Small intestine (tissue), 7 donors: ENCODE results near the gene NDEL1. TPM values are rescaled to one million over a fixed set of nuclear protein-coding genes. Genes with fewer than 3 reads are reported as not detected.

Experiments
- DNase-seq, 2 donors: peaks; one replicate each; pipeline versions ENCODE4 v3.0.0 to v3.0.0-alpha.2; 2013
- FAIRE-seq: peaks from 2 replicates; lab custom pipeline; 2012; peaks lifted over from hg19 to GRCh38; lab: Jason Lieb, UNC
- H3K27ac ChIP-seq, 3 donors: one replicate each; pipeline ENCODE4 v1.5.1; 2013; ENCODE audit warnings: low read length in 2 of 3, mild to moderate bottlenecking in 2 of 3, control low read depth in 1 of 3, inconsistent platforms in 1 of 3, low read depth in 1 of 3, moderate library complexity in 1 of 3
- H3K27me3 ChIP-seq, 3 donors: one replicate each; pipeline ENCODE4 v1.6.1; 2013; ENCODE audit warnings: low read length in 3 of 3, inconsistent platforms in 1 of 3; ENCODE audit not compliant: control insufficient read depth in 3 of 3, insufficient read depth in 3 of 3
- H3K36me3 ChIP-seq, 3 donors: one replicate each; pipeline ENCODE4 v1.6.1; 2013; ENCODE audit warnings: low read length in 3 of 3, inconsistent platforms in 1 of 3, low read depth in 1 of 3, mild to moderate bottlenecking in 1 of 3, moderate library complexity in 1 of 3; ENCODE audit not compliant: control insufficient read depth in 3 of 3, insufficient read depth in 2 of 3
- H3K4me1 ChIP-seq, 3 donors: one replicate each; pipeline ENCODE4 v1.6.1; 2013; ENCODE audit warnings: low read length in 2 of 3, inconsistent platforms in 1 of 3, low read depth in 1 of 3, mild to moderate bottlenecking in 1 of 3, moderate library complexity in 1 of 3; ENCODE audit not compliant: control insufficient read depth in 3 of 3, insufficient read depth in 2 of 3
- H3K4me3 ChIP-seq, 3 donors: one replicate each; pipeline ENCODE4 v1.5.1; 2013; ENCODE audit warnings: low read length in 3 of 3, control low read depth in 1 of 3, inconsistent platforms in 1 of 3, low read depth in 1 of 3, mild to moderate bottlenecking in 1 of 3, moderate library complexity in 1 of 3
- H3K9me3 ChIP-seq, 2 donors: one replicate each; pipeline ENCODE4 v1.6.1; 2013; ENCODE audit warnings: low read depth in 1 of 2, low read length in 1 of 2; ENCODE audit not compliant: control insufficient read depth in 2 of 2, insufficient read depth in 1 of 2
- WGBS, 3 donors: extraction: QIAGEN DNeasy Blood & Tissue Kit; methylation state at CpG; one replicate each; pipeline ENCODE4 v1.1.7; 2013; 5-methylcytosine and 5-hydroxymethylcytosine counted together
- polyA plus RNA-seq, 4 donors: library from polyadenylated mRNA; stranded (reverse) in 3 of 4; unstranded in 1 of 4; fragments of 200-250 nt in 3 of 4; fragments of 120-200 nt in 1 of 4; gene quantifications; one replicate each; pipeline versions ENCODE4 v1.2.1 to v1.2.3, GENCODE V29; 2013
- donor health status: healthy with polysubstance abuse.
- donor health status: control.
- donor health status: control.
- donor health status: Bipolar disorder and iron deficiency.
- donor health status: healthy.

Gene NDEL1
- polyA plus RNA-seq, 4 donors: 24.7 to 33.0 (median 29.9) TPM

DNA sequence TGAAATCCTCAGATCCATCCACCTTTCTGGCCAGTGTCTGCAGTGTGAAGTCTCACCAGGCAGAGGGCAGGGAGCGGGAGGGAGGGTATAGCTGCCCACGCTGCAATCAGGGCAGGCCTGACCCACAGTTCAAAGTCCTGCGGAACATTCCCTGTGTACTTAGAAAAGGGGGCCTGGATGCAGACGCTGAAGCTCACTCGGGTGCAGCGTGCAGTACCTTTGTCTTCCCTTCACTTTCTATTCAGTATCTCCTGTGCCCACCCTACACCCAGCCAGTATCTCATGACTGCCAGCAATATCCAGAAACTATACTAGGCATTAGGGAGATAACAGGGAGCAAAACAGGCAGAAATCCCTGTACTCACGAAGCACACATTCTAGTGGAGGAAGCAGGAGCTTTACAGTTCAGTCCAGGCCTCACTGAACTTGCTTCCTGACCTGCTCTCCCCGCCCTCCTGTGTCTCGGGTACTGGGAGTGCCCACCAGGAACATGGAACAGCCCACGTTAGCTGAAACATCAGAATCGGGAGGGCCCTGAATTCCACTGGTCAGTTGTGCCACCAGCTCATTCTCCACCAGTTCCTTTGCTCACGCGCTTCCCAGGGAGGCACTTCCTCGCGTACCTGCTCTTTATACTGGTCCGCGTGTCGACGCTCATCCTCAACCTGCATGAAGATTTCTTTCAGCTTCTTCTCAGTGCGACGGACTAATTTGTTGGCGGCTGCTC lies 42.2 kb downstream of the NDEL1 start:
- H3K36me3 ChIP-seq: peaks cover 7 to 89% (median 10%) of the 10 kb centered on the region in 3 donors
- peaks cover 0 to 12% (median 0%) of the 10 kb centered on the region in 3 donors for H3K4me1 ChIP-seq
- no peaks in the 10 kb centered on the region for H3K9me3 ChIP-seq
- no peak for FAIRE-seq
- H3K27ac ChIP-seq: peak overlapping the region in 1 of 3 donors; percentile 53
- H3K4me3 ChIP-seq: no peak overlapping the region
- H3K27me3 ChIP-seq: no peaks in the 10 kb centered on the region
- 71 to 84% (median 83%) methylated on average over 22 of the region's 22 CpGs for WGBS, 3 donors
- DNase-seq: peak; percentile 25 to 72

DNA sequence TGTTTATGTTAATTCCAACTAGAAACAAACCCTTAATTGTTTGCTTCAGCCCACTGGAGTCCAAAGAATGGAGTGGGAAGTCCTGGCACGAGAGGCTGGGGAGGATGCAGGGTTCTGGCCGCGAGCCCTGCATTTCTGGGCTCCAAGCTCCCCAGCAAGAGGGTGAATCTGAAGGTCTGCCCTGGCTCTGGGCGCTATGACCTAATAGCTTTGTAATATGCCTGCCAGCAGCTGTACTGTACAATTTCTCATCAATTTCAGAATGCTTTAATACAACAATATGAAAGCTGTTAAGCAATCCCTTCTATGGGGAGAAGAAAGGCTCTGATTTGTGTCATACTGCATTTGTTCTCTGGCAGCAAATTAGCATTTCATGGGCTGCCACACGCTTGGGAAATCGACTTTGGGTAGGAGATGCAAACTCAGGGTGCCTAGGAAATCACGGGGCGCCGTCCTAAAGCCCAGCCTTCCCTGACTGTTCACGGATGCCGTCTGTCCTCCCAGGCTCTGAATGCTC lies 43.8 kb downstream of the NDEL1 start:
- Histone ChIP-seq H3K36me3 (peaks cover 3 to 81% (median 8%) of the 10 kb centered on the region in 3 donors), H3K27ac (no peak overlapping the region), H3K9me3 (no peaks in the 10 kb centered on the region), H3K4me1 (peaks cover 0 to 12% (median 0%) of the 10 kb centered on the region in 3 donors), H3K4me3 (no peak overlapping the region), H3K27me3 (no peaks in the 10 kb centered on the region)
- FAIRE-seq (no peak), DNase-seq (no peak)
- WGBS, 3 donors: 76 to 87% (median 84%) methylated on average over 11 of the region's 11 CpGs

DNA sequence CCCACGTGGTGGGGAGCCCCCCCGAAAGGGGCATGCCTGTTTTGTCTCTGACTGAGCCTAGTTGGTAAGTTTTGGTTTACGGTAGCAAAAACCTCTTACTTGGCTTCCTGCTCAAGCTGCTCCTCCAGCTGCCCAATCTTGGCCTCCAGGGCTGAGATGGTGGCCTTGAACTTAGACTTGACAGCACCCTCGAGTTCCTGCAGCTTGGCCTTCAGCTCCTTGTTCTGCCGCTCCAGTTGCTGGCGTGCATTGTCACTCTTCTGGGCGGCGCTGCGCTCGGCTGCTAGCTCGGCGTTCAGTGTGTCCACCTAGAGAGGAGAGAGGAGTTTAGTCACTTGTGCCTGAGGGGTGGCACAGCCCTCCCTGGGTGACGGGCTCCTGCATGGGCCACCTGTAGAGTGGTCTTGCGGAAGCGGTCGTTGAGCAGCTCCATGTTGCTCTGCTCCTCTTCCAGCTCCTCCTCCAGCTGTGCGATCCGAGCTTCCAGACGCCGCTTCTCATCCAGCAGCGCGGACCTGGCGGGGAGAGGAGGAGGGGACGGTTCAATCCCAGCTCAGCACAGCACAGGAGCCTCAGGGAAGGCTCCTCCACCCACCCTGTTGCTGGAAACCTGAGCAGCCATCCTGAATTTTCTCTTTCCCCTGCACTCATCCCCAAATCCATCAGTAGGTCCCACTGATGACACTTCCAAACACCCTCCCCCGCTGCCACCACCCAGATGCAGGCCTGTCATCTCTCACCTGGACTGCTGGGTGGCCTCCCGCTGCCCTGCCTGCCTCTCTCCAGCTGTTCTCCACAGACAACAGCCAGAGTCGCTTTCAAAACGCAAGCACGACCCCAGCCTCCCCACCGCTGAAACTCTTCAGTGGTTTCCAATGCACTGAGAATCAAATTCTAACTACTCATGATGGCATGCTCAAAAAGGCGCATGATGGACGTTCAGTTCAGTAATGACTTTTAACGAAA lies 44.6 kb downstream of the NDEL1 start:
- WGBS, 3 donors: 83 to 92% (median 92%) methylated on average over 28 to 33 of the region's 33 CpGs
- FAIRE-seq (no peak), DNase-seq (no peak)
- no peaks in the 10 kb centered on the region for H3K27me3 ChIP-seq
- H3K4me3 ChIP-seq: no peak overlapping the region
- no peaks in the 10 kb centered on the region for H3K9me3 ChIP-seq
- no peak overlapping the region for H3K27ac ChIP-seq
- peaks cover 0 to 12% (median 0%) of the 10 kb centered on the region in 3 donors for H3K4me1 ChIP-seq
- H3K36me3 ChIP-seq: peaks cover 2 to 74% (median 3%) of the 10 kb centered on the region in 3 donors

DNA sequence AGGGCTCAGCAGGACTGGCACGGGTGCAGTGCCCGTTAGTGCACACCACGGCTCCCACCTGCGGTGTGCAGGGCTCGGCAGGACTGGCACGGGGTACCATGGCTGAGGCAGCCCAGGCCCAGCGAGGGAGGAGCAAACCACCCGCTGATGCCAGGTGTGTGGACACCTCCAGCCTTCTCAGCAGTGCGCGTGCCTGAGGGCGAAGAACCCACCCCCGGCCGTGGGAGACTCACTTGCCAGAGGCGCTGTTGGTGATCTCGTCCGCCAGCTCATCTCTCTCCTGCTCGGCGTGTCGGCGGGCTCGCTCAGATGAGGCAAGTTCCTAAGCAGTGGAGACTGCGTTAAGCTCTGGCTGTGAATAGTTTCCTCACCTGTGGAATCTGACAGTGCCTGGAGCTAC lies 45.4 kb downstream of the NDEL1 start:
- H3K4me1 ChIP-seq: peaks cover 0 to 12% (median 0%) of the 10 kb centered on the region in 3 donors
- FAIRE-seq: no peak
- peaks cover 0 to 66% (median 3%) of the 10 kb centered on the region in 3 donors for H3K36me3 ChIP-seq
- no peaks in the 10 kb centered on the region for H3K27me3 ChIP-seq
- no peak overlapping the region for H3K27ac ChIP-seq
- WGBS, 3 donors: 95 to 99% (median 98%) methylated on average over 18 to 22 of the region's 22 CpGs
- no peak for DNase-seq
- H3K9me3 ChIP-seq: no peaks in the 10 kb centered on the region
- H3K4me3 ChIP-seq: no peak overlapping the region

DNA sequence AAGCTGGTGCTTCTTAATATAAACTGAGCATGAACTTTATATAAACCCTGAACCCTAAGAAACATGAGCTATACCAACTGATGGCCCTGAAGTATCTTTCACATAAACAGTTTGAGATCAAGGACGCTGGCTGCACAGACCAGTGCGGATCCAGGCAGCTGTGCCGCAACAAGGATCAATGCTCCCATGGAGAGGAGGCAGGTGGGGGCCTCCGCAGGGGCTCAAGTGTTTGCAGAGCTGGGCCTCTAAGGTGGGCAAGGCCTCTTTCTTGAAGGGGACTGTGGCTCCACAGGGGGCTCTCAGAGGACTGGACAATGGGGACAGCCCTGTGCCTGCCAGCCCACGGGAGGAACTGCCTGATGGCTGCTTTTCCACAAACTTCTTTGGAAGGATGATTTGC lies 46.0 kb downstream of the NDEL1 start:
- no peak overlapping the region for H3K27ac ChIP-seq
- WGBS, 3 donors: 91 to 96% (median 91%) methylated on average over 5 of the region's 5 CpGs
- no peak for FAIRE-seq

DNA sequence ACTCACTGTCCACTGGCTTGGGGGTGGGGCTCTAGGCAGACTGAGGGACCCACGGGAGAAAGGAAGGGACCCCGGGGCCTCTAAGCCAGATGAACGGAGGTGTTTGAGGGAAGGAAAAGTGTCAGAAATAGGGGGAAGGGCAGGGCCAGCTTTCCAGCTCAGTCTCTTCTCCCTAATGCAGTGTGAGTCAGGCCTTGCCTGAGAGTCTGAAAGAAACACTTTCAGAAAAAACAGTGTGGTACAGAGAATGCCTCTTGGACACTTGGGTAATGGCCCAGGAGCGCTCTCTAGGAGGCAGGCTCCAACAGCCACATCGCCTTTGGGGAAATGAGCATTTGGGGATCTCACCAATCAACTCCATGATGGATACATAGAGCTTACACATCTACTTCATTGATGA lies 46.9 kb downstream of the NDEL1 start:
- peaks cover 0 to 9% (median 0%) of the 10 kb centered on the region in 3 donors for H3K4me1 ChIP-seq
- peaks cover 0 to 60% (median 3%) of the 10 kb centered on the region in 3 donors for H3K36me3 ChIP-seq
- WGBS, 3 donors: 90 to 98% (median 93%) methylated on average over 5 of the region's 5 CpGs
- H3K27me3 ChIP-seq: no peaks in the 10 kb centered on the region
- no peak for DNase-seq
- H3K9me3 ChIP-seq: no peaks in the 10 kb centered on the region
- FAIRE-seq: no peak
- H3K4me3 ChIP-seq: no peak overlapping the region
- no peak overlapping the region for H3K27ac ChIP-seq

More for the DNA sequence above, 46.0 kb downstream of the NDEL1 start:
- Histone ChIP-seq H3K27me3 (no peaks in the 10 kb centered on the region), H3K9me3 (no peaks in the 10 kb centered on the region), H3K36me3 (peaks cover 0 to 60% (median 3%) of the 10 kb centered on the region in 3 donors), H3K4me3 (no peak overlapping the region), H3K4me1 (peaks cover 0 to 12% (median 0%) of the 10 kb centered on the region in 3 donors)
- no peak for DNase-seq

DNA sequence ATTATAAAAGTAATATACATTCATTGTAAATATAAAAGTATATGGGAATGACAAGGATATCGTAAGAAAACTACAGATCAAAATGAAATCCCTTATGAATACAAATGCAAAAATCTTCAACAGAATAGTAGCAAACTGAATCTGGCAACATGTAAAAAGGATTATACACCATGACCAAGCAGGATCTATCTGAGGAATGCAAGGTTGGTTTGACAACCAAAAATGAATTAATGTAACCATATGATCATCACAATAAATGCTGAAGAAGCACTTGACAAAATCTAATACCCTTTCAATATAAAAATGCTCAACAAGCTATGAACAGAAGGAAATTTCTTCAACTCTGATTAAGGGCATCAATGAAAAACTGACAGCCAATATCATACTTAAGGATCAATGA lies 48.8 kb downstream of the NDEL1 start:
- H3K4me1 ChIP-seq: no peaks in the 10 kb centered on the region
- H3K36me3 ChIP-seq: peaks cover 0 to 63% (median 3%) of the 10 kb centered on the region in 3 donors
- peaks cover 0 to 3% of the 10 kb centered on the region in 2 donors for H3K9me3 ChIP-seq
- no peak overlapping the region for H3K27ac ChIP-seq
- H3K4me3 ChIP-seq: no peak overlapping the region
- no peak for DNase-seq
- FAIRE-seq: no peak
- WGBS, 3 donors: 94 to 98% (median 98%) methylated on average over 1 of the region's 1 CpG
- H3K27me3 ChIP-seq: no peaks in the 10 kb centered on the region

DNA sequence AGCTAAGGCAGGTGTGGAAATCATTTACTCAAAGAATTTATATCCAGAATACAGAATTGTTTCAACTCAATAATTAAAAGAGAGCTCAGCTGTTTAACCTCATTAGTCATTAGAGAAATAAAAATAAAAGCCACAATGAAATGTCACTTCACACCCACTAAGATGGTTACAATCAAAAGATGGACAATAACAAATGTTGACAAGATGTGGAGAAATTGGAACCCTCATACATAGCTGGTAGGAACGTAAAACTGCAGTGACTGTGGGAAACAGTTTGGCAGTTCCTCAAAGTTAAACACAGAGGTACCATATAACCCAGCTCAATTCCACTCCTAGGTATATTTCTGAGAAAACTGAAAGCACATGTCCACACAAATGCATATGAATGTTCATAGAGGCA lies 49.8 kb downstream of the NDEL1 start:
- WGBS, 3 donors: 91 to 97% (median 97%) methylated on average over 1 of the region's 1 CpG
- Histone ChIP-seq H3K27me3 (no peaks in the 10 kb centered on the region), H3K27ac (no peak overlapping the region), H3K4me1 (no peaks in the 10 kb centered on the region), H3K36me3 (peaks cover 0 to 59% (median 3%) of the 10 kb centered on the region in 3 donors), H3K4me3 (no peak overlapping the region), H3K9me3 (peaks cover 0 to 3% of the 10 kb centered on the region in 2 donors)
- DNase-seq: no peak
- FAIRE-seq: no peak
